Activated effector memory CD4-positive, alpha-beta T cell treated with Interleukin-2 at 50 U/mL for 16 hours (primary cell): ENCODE results near the gene RANBP3L.
"Not testable (repeated sequence)": the region's sequence is repeated elsewhere in the genome, so short reads cannot be mapped to it uniquely, and the experiment has no call there.

Source experiments
- DNase-seq: peaks from one replicate; pipeline ENCODE4 v3.0.0-alpha.2; 2020

RANBP3L gene

GRCh38 chr5:36301858-36302603 is at the start of gene RANBP3L:
RANBP3L (minus strand) TSS chr5:36301902; CDS start chr5:36301416, 486 bp downstream.
- no peak for DNase-seq

GRCh38 chr5:36346896-36347690 is 45.4 kb upstream of the RANBP3L start:
- DNase-seq = no peak

- DNase-seq = no peak
Observed at GRCh38 chr5:36344899-36345298, 43.2 kb upstream of the RANBP3L start.

GRCh38 chr5:36341720-36342119 is 40.0 kb upstream of the RANBP3L start:
- not testable (repeated sequence) for DNase-seq

- no peak for DNase-seq
Observed at GRCh38 chr5:36337597-36337996, 35.9 kb upstream of the RANBP3L start.

- DNase-seq = no peak
Observed at GRCh38 chr5:36334315-36334714, 32.6 kb upstream of the RANBP3L start.

GRCh38 chr5:36332720-36333119 is 31.0 kb upstream of the RANBP3L start:
- not testable (repeated sequence) for DNase-seq

GRCh38 chr5:36325196-36325595 is 23.5 kb upstream of the RANBP3L start:
- no peak for DNase-seq

- DNase-seq = no peak
Observed at GRCh38 chr5:36323926-36324781, 22.5 kb upstream of the RANBP3L start.

- DNase-seq = no peak
Observed at GRCh38 chr5:36312953-36313672, 11.4 kb upstream of the RANBP3L start.

GRCh38 chr5:36311956-36312355 is 10.3 kb upstream of the RANBP3L start:
- DNase-seq = no peak

- no peak for DNase-seq
Observed at GRCh38 chr5:36310138-36310537, 8.4 kb upstream of the RANBP3L start.

- no peak for DNase-seq
Observed at GRCh38 chr5:36305571-36306326, 4.0 kb upstream of the RANBP3L start.

- no peak for DNase-seq
Observed at GRCh38 chr5:36304095-36304805, 2.5 kb upstream of the RANBP3L start.

- DNase-seq = no peak
Observed at GRCh38 chr5:36300927-36301540, 668 bp downstream of the RANBP3L start.

- DNase-seq = no peak
Observed at GRCh38 chr5:36300191-36300926, 1.3 kb downstream of the RANBP3L start.

GRCh38 chr5:36298552-36298951 is 3.1 kb downstream of the RANBP3L start:
- no peak for DNase-seq

- DNase-seq = no peak
Observed at GRCh38 chr5:36297653-36298052, 4.0 kb downstream of the RANBP3L start.

GRCh38 chr5:36285837-36286615 is 15.7 kb downstream of the RANBP3L start:
- no peak for DNase-seq
